GM18499 (cell line): Measurements from ENCODE around the gene PCNP.
"Not testable (repeated sequence)": the region's sequence is repeated elsewhere in the genome, so short reads cannot be mapped to it uniquely, and the experiment has no call there.

Experiments
- ATAC-seq: cut with Tn5 transposase; IDR thresholded peaks from one replicate; pipeline ENCODE4 v1.9.1; 2021; ENCODE audit warnings: moderate number of reproducible peaks; ENCODE audit not compliant: insufficient read depth, unreplicated experiment

Gene PCNP

GRCh38 chr3:101631098-101631796 is 57.3 kb downstream of the PCNP start:
- ATAC-seq, result no peak

DNA sequence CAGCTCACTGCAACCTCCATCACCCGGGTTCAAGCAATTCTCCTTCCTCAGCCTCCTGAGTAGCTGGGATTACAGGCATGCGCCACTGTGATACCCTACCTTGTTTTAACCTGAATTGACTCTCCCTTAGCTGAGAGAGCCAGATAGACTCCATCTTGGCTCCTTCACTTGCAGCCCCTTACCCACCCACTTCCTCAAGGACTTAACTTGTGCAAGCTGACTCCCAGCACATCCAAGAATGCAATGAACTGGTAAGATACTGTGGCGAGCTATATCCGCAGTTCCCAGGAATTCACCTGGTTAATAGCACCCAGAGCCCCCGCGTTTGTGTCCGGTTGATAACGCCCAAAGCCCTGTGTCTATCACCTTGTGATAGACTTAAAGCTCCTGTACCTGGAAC is 58.0 kb downstream of the PCNP start:
- not testable (repeated sequence) for ATAC-seq

- no peak for ATAC-seq
Measured at GRCh38 chr3:101632586-101632985, 58.6 kb downstream of the PCNP start.

GRCh38 chr3:101633186-101633585 is 59.2 kb downstream of the PCNP start:
- no peak for ATAC-seq

DNA sequence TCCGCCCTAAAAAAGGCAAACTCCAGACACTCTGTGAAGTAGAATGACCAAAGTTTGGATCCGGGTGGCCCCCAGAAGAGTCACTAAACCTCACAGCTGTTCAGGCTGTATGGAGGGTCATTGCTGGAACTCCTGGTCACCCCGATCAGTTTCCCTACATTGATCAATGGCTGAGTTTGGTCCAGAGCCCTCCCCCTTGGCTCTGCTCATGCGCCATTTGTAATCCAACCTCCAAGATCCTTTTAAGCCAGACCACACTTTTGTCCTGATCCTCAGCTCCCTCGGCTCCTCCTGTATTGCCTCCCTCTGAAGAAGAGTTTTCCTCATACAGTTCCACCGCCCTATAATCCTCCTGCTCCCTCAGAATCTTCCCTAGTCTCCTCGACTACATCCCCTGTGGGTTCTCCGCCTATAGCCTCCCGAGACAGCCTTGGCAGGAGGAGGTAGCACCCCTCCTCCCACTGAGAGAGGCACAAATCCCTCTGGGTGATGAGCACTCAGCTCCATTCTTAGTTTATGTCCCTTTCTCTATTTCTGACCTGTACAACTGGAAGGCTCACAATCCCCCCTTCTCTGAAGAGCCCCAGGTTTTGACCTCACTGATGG is 60.7 kb downstream of the PCNP start:
- no peak for ATAC-seq

DNA sequence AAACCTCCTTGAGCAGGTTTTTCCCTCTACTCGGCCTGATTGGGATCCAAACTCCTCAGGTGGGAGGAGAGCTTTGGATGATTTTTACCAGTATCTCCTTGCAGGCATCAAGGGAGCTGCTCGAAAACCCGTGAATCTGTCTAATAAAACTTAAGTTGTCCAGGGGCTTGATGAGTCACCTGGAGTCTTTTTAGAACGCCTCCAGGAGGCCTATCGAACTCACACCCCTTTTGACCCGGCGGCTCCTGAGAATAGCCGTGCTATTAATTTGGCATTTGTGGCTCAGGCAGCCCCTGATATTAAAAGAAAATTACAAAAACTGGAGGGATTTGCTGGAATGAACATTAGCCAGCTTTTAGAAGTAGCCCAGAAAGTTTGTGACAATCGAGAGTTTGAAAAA is 61.4 kb downstream of the PCNP start:
- no peak for ATAC-seq

DNA sequence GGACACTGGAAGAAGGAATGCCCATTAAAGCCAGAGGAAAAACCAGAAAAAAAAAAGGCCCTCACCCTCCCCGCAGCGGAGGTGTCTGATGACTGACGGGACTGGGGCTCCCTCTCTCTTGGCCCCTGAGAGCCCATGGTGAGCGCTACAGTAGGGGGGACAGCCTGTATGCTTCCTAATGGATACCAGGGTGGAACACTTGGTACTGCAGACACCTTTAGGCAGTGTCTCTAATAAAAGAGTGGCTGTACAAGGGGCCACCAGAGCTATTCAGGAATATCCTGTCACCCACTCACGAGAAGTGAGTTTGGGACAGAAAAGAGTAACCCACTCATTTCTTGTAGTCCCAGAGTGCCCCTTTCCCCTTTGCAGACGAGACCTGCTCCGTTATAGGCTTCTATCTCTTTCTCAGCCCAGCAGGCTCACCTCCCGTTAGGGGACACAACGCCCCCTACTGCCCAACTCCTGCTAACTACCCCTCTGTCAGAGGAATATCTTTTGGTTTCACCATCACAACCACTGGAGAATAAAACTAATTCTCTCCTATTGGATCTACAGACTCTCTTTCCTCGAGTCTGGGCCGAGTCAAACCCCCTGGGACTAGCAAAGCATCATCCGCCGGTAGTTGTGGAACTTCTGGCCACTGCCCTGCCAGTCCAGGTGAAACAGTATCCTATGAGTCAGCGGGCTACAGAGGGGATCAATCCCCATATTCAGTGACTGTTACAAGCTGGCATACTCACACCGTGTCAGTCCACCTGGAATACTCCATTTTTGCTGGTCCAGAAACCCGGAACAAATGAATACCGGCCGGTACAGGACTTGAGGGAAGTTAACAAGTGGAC is 62.2 kb downstream of the PCNP start:
- ATAC-seq, result peak; percentile 94

GRCh38 chr3:101637451-101637850 is 63.5 kb downstream of the PCNP start:
- no peak for ATAC-seq

- no peak for ATAC-seq
Measured at GRCh38 chr3:101638261-101638745, 64.3 kb downstream of the PCNP start.

GRCh38 chr3:101639280-101639963 is 65.4 kb downstream of the PCNP start:
- no peak for ATAC-seq

DNA sequence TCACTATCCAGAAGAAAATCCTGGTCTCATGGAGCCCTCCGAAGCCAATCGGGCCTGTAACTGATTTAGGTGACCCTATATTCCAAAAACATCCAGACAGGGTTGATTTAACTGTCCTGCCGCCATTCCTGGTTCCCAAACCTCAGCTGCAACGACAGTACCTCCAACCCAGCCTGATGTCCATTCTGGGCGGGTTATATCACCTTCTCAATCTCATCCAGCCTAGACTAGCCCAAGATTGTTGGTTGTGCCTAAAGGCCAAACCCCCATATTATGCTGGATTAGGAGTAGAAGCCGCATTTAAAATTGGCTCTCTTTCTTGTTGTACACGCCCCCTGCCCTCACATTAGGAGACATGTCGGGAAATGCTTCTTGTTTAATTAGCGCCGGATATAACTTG is 66.3 kb downstream of the PCNP start:
- no peak for ATAC-seq

GRCh38 chr3:101641397-101642115 is 67.6 kb downstream of the PCNP start:
- ATAC-seq, result not testable (repeated sequence)

DNA sequence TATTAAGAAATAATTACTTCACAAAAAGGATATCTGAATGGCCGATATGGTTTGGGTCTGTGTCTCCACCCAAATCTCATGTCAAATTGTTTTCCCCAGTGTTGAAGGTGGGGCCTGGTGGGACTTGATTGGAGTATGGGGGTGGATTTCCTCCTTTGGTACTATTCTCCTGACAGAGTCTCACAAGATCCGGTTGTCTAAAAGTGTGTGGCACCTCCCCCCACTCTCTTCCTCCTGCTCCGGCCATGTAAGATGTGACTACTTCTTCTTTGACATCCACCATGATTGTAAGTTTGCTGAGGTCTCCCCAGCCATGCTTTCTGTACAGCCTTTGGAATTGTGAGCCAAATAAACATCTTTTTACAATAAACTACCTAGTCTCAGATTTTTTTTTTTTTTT is 68.5 kb downstream of the PCNP start:
- ATAC-seq, result no peak

- ATAC-seq, result no peak
Measured at GRCh38 chr3:101643009-101643844, 69.2 kb downstream of the PCNP start.
